Activated naive CD8-positive, alpha-beta T cell treated with anti-CD3 and anti-CD28 coated beads, Interleukin-2, amount 10 ng/mL, durations not matched to agents 7 days and 5 days (primary cell): ENCODE measurements around the gene NOS3. TPM values are rescaled to one million over a fixed set of nuclear protein-coding genes. Genes with fewer than 3 reads are reported as not detected.

Experiments
- ATAC-seq: fragments of 150-1000 bp; cut with Tn5 transposase; one replicate; pipeline ENCODE4 v1.10.0; 2021; ENCODE audit warnings: low read depth, moderate library complexity
- POLR2A ChIA-PET: fragments of 350-600 bp; sonication (Branson Sonifier 250); formaldehyde crosslinking; loops from one replicate; lab custom pipeline; 2021; ENCODE audit warnings: antibody characterized with exemption; lab: Charles Lee
- DNase-seq: peaks from one replicate; pipeline ENCODE4 v3.0.0; 2021
- H3K27ac Mint-ChIP-seq: one replicate; pipeline ENCODE4 v1.8.0; 2022; ENCODE audit warnings: mild to moderate bottlenecking, mixed read lengths
- H3K27me3 Mint-ChIP-seq: one replicate; pipeline ENCODE4 v1.8.0; 2022; ENCODE audit warnings: mild to moderate bottlenecking, moderate library complexity, mixed read lengths
- H3K36me3 Mint-ChIP-seq: one replicate; pipeline ENCODE4 v1.8.0; 2021; ENCODE audit warnings: mild to moderate bottlenecking, mixed read lengths
- H3K4me1 Mint-ChIP-seq: one replicate; pipeline ENCODE4 v1.8.0; 2021; ENCODE audit warnings: mixed read lengths
- H3K4me3 Mint-ChIP-seq: one replicate; pipeline ENCODE4 v1.8.0; 2022; ENCODE audit warnings: mild to moderate bottlenecking, moderate library complexity, mixed read lengths
- H3K9me3 Mint-ChIP-seq: one replicate; pipeline ENCODE4 v1.8.0; 2021; ENCODE audit warnings: mixed read lengths
- total RNA-seq, 2 experiments: library from RNA; stranded (reverse); gene quantifications; one replicate each; pipeline ENCODE4 v1.2.3, GENCODE V29; 2021

Gene NOS3
- 10 to 100 TPM; 12.5 to 15.8 TPM for total RNA-seq

DNA sequence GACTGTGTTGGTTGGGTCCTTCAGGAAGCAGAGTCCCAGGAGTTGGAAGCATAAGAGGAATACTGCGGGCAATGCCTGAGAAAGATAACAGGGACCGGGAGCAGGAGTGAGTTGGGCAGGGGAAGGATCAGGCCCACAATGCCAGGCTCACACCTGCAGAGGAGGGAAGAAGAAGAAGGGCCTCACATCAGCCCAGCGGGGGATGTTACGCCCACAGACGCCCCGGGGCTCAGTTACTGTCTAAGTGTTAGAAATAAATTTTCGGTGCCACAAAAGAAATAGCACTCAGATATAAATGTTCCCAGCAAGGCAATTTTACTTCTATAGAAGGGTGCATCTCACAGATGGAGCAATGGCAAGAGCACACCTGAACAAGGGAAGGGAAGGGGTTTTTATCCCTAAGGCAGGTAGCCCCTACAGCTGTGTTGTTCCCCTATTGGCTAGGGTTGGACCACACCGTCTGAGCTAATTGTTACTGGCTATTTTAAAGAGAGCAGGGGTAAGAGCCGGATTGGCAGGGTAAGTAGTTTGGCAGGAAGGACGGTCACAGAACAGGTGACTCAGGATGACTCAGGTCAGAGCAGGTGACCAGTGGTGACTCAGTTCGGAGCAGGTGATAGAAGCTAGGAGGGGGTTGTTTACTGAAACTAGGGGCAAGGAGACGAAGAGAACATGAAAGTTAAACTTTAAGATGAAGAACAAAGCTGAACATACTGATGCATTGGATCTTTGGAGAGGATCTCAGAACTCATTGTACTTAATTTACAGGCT is at the start of gene NOS3:
TSS of gene NOS3 (plus strand) at position 602 of the 771 bp plus-strand sequence. CDS start 2,787 bp downstream, outside the sequence.
- H3K27ac Mint-ChIP-seq: peak within 1 kb of the TSS; percentile 2
- H3K4me1 Mint-ChIP-seq: peaks cover 21% of the 10 kb centered on the region
- ATAC-seq (no peak), DNase-seq (no peak)
- H3K9me3 Mint-ChIP-seq: peaks cover 13% of the 10 kb centered on the region
- H3K4me3 Mint-ChIP-seq: no peak within 1 kb of the TSS
- peaks cover 1% of the 10 kb centered on the region for H3K36me3 Mint-ChIP-seq
- POLR2A ChIA-PET: interaction anchor here (0.9 kb wide), 1 partner anchor 17 kb away, joined by 3 read pairs; no protein-coding TSS in a partner anchor
- H3K27me3 Mint-ChIP-seq: peaks cover 26% of the 10 kb centered on the region

DNA sequence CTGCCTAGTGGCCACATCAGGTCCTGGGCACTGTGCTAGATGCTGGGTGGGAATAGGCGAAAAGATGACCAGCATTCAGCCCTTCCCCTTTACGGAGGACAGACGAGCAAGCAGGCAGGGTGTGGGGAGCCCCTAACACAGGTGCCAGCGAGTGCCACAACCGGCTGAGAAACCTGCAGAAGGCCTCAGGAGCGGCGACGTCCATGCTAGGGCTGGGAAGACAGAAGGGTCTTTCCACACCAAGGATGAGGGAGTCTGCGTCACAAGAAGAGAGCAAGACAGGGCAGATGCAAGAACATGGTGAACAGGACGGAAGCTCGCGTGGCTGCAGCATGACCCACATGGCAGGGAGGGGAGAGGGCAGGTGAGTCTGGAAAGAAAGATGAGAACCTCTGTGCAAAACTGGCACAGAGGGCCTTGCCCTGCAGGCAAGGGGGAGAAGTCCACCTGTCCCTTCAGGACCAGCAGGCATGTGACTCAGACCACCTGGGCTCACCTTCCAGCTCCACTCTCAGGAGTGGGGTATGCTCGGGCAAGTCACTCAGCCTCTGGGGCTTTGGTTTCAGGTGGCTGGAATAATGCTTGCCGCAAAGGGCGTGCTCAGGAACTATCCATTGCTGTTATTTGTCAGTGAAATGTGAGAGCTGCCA is 49.3 kb upstream of the NOS3 start:
- Mint-ChIP-seq H3K4me3 (no peak overlapping the region), H3K4me1 (peaks cover 27% of the 10 kb centered on the region), H3K27ac (no peak overlapping the region), H3K27me3 (peaks cover 19% of the 10 kb centered on the region), H3K9me3 (no peaks in the 10 kb centered on the region), H3K36me3 (no peaks in the 10 kb centered on the region)
- POLR2A ChIA-PET: no interaction called here
- ATAC-seq (no peak), DNase-seq (no peak)

DNA sequence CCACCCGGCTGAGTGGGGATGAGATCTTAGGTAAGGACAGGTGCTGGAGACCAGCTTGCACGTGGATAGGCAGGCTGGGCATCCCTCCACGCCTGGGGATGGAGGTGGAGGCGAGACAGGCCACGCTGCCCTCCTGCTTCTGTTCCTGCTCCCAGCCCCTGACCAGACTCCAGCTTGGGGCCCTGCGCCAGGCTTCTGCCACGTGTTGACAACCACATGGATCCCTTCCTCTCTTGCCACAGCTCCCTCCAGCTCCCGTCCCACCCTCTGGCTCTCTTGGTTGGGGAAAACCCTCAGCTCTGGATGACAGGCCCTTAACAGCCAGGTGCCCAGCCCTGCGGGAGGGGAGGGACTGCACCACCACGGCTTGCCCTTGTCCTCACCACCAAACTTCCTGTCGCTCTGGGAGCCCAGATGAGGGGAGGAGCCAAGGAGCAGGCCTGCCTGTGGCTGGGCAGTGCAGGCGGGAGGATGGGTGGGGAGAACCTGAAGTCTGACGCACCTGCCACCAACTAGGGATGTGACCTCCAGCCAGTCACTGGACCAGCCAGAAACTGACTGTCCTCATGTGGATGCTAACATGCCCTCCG is 48.7 kb upstream of the NOS3 start:
- Mint-ChIP-seq H3K27ac (no peak overlapping the region), H3K9me3 (no peaks in the 10 kb centered on the region), H3K27me3 (peaks cover 22% of the 10 kb centered on the region), H3K4me1 (peaks cover 27% of the 10 kb centered on the region), H3K36me3 (no peaks in the 10 kb centered on the region), H3K4me3 (no peak overlapping the region)
- DNase-seq (peak; percentile 58), ATAC-seq (peak; percentile 86)
- POLR2A ChIA-PET: no interaction called here

DNA sequence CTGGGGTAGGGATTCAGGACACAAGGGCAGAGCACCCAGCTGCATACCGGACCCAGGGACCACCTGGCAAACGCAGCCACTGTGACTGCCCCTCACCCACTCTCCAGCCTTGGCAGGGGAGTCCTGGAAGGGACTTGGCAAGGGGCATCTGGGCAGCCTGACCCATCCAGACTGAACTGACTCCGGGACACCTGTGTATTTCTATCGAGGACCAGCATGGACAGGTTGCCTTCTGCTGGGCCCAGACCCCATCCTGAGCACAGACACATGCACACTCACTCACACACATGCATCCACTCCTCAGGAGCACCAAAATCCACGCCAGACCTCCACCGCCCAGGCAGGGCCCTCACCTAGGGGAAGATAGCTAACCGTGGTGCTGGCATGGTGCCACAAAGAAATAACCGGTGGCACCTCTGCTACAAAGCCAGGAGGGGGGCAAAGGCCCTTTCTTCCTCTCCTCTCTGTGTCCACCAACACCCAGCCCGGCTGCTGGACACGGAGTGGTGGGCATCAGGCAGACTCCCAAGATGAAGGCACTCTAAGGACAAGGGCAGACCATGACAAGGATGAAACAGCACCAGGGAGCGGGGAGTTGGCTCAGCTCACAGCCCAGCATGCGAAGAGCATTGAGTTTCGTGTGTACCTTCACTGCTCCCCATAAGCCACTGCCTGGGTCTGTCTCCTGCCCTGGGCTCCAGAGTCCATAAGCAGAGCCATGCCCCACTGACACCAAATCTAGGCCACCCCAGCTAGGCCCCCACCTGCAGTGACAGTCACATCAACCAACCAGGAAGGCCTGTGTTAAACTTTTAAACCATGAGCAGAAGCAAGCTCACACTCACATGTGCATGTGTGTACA is 48.0 kb upstream of the NOS3 start:
- ATAC-seq (no peak), DNase-seq (peak; percentile 32)
- Mint-ChIP-seq H3K4me1 (peaks cover 24% of the 10 kb centered on the region), H3K4me3 (no peak overlapping the region), H3K27ac (no peak overlapping the region), H3K27me3 (peaks cover 19% of the 10 kb centered on the region), H3K36me3 (no peaks in the 10 kb centered on the region), H3K9me3 (no peaks in the 10 kb centered on the region)
- POLR2A ChIA-PET: no interaction called here

DNA sequence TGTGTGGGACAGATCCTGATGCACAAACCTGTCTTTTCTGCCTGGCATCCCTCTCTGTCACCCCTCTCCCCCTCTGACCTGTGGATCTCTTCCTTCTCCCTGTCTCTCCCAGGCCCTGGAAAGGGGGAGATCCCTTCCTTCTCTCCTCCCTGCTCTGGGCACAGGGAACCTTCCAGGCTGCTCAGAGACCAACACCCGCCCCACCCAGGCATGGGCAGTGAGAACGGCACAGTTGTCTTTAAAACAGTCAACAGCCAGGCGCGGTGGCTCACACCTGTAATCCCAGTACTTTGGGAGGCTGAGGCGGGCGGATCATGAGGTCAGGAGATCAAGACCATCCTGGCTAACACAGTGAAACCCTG is 47.4 kb upstream of the NOS3 start:
- DNase-seq (no peak), ATAC-seq (no peak)
- peaks cover 18% of the 10 kb centered on the region for H3K4me1 Mint-ChIP-seq
- H3K4me3 Mint-ChIP-seq: no peak overlapping the region
- H3K9me3 Mint-ChIP-seq: no peaks in the 10 kb centered on the region
- peaks cover 24% of the 10 kb centered on the region for H3K27me3 Mint-ChIP-seq
- H3K27ac Mint-ChIP-seq: no peak overlapping the region
- H3K36me3 Mint-ChIP-seq: no peaks in the 10 kb centered on the region
- POLR2A ChIA-PET: no interaction called here

DNA sequence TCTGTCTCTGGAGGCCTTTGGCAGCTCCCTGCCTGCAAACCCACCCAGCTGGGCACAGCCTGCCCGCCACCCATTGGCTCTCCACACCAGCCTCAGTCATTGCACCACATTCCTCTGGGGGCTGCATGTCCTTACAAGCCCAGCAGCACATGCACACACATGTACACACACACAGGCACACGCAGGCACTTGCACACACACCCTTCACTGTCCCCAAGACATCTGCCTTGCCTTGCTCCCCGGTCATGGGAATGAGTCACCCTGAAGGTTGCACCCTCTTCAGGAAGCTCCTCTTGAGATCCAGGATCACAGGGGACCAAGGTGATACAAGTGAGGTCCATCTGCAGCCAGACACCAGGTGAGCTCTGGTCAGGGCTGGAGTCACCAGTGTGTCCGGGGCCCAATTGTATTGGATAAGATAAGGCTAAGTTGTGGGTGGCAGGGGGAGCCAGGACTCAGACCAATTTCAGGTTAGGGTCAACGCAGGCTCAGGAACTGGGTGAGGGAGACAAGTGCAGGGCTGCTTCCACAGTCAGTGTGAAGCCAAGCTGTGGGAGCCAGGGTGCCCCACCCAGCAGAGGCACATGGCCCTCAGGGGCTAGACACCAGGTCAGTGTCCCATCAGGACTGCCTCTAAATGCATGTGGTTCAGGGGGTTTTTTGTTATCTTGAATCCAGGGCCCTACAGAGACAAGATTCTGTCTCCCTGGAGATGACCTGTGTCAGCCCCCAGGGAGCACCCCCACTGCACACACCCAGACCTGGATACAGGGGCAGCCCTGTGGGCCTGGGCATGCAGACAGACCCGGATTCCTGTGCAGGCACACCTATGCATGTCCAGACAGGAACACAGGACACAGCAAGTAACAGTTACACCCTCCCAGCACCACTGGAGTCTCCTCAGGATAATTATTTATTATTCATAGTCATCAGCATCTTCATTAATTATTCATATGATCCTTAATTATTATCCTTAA is 46.5 kb upstream of the NOS3 start:
- POLR2A ChIA-PET: no interaction called here
- Mint-ChIP-seq H3K9me3 (no peaks in the 10 kb centered on the region), H3K4me3 (no peak overlapping the region), H3K27me3 (peaks cover 28% of the 10 kb centered on the region), H3K36me3 (no peaks in the 10 kb centered on the region), H3K27ac (no peak overlapping the region), H3K4me1 (peaks cover 15% of the 10 kb centered on the region)
- DNase-seq: peak; percentile 21
- ATAC-seq: no peak

DNA sequence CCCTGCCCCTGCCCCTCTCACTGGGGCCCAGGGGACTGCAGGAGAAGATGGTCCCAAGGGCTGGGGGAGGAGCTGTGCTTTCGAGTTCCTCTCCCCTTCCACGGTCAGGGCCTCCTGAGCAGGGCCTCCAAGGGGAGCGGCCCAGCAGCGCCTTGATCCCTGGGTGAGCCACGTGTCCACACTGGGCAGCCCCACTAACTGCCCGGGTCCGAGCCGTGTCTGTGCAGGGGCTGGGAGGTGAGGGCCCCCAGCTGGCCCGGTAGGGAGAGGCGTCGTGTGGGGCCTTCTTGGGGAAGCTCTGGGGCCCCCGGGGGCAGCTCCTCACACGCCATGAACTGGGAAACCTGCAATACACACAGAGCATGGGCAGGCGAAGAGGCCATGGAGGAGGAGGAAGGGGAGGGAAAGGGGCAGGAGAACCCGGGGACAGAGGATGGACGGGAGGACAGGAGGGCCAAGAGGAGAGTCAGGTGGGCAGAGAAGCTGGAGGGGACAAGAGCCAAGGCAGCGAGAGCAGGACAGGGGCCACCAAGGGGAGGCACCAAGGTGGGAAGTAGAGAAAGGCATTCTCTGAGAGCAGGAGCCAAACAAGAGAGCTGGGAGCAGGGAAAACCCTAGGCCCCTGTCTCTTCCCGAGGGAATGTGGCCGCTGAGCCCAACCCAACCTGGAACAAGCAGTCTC is 45.5 kb upstream of the NOS3 start:
- H3K4me1 Mint-ChIP-seq: peaks cover 15% of the 10 kb centered on the region
- H3K27me3 Mint-ChIP-seq: peaks cover 25% of the 10 kb centered on the region
- H3K4me3 Mint-ChIP-seq: no peak overlapping the region
- no peak overlapping the region for H3K27ac Mint-ChIP-seq
- ATAC-seq (no peak), DNase-seq (peak; percentile 25)
- POLR2A ChIA-PET: no interaction called here
- H3K9me3 Mint-ChIP-seq: no peaks in the 10 kb centered on the region
- no peaks in the 10 kb centered on the region for H3K36me3 Mint-ChIP-seq

DNA sequence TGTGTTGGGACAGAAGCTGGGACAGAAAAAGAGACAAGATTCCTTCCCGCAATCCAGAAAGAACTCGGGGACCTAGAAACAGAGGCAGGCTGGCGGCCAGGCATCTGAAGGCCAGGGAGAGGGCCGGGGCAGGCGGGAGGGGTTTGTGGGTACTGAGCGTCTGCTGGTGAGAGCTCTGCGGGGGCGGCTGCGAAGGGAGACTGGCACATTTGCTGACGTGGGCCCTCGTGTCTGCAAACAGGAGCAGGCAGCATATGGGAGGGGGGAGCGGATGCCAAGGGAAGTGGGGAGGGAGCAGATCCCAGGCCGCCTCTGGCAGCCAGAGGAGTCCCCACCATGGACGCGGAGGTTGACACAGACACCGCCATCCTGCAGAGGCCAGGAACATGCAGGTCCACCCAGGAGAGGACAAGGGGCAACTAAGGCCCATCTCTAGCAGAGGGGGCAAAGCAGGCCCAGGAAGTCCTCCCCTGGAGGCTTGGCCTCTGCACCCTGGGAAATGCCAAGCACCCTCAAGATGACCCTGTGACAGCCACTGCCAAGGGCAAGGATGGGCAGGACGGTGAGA is 44.9 kb upstream of the NOS3 start:
- POLR2A ChIA-PET: no interaction called here

DNA sequence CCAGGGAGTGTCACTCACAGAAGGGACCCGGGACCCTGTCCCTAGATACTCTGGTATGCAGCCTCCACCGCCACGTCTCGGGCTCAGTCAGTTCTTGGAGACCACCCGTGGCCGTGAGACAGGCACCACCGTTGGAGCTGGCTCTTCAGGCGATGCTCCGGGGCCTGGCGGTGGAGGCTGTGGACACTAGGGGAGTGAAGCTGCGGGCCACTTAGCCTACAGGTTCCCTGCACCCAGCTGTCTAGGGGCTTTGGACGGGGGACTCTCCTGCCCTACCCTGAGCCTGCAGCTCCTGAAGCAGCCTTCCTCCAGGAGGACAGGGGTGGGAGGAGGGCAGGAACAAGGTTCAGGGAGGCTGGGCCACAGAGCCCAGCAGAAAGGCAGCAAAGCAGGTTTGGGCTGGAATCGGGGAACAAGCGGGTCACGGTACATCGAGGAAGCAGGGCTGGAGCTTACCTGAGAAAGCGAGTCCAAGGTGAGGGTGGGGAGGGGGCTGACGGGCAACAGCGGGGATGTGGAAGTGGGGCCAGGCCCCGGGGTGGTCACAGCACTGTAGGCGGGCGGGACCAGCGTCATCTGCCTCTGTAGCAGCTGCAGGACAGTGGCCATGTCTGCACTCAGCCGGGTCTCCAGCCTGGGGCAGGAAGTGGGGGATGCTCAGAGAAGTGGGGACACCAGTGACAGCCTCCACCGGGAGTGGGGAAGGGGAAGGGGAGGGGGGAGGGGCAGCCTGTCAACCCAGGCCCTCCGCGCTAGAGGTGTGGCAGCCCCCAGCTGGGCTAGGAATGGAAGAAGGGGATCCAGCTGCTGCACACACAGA is 44.2 kb upstream of the NOS3 start:
- H3K27me3 Mint-ChIP-seq: peaks cover 18% of the 10 kb centered on the region
- H3K9me3 Mint-ChIP-seq: no peaks in the 10 kb centered on the region
- ATAC-seq (no peak), DNase-seq (peak; percentile 28)
- peaks cover 11% of the 10 kb centered on the region for H3K4me1 Mint-ChIP-seq
- POLR2A ChIA-PET: no interaction called here
- no peak overlapping the region for H3K27ac Mint-ChIP-seq
- H3K4me3 Mint-ChIP-seq: no peak overlapping the region
- H3K36me3 Mint-ChIP-seq: no peaks in the 10 kb centered on the region

More for the DNA sequence above, 44.9 kb upstream of the NOS3 start:
- DNase-seq: peak; percentile 23
- peaks cover 15% of the 10 kb centered on the region for H3K4me1 Mint-ChIP-seq
- H3K36me3 Mint-ChIP-seq: no peaks in the 10 kb centered on the region
- H3K4me3 Mint-ChIP-seq: no peak overlapping the region
- H3K27ac Mint-ChIP-seq: no peak overlapping the region
- H3K9me3 Mint-ChIP-seq: no peaks in the 10 kb centered on the region
- ATAC-seq: no peak
- H3K27me3 Mint-ChIP-seq: peaks cover 21% of the 10 kb centered on the region

DNA sequence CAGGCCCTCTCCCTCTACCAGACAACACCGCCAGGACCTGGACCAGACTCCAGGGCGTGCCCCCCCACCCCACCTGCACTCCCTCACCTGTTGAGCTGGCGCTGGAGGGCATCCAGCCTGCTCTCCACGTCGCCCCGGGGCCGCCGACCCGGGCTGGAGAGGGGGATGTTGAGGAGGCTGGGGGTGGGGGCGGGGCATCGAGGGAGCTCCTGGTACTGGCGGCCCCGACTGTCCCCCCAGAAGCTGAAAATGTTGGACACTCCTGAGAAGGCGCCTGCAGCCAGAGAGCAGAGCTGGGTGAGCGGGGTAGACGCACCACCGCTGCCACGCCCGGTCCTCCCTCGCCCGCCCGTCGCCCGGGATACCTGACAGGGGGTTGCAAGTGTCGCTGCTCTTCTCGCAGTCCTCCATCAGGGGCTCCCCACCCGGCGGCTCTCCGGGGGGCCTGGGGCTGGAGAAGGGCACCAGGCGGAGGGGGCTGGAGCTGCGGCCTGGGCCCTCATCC is 43.5 kb upstream of the NOS3 start:
- peaks cover 18% of the 10 kb centered on the region for H3K27me3 Mint-ChIP-seq
- peaks cover 7% of the 10 kb centered on the region for H3K4me1 Mint-ChIP-seq
- DNase-seq (peak; percentile 30), ATAC-seq (no peak)
- H3K9me3 Mint-ChIP-seq: no peaks in the 10 kb centered on the region
- no peaks in the 10 kb centered on the region for H3K36me3 Mint-ChIP-seq
- POLR2A ChIA-PET: no interaction called here
- no peak overlapping the region for H3K4me3 Mint-ChIP-seq
- no peak overlapping the region for H3K27ac Mint-ChIP-seq
